Natural killer cell (primary cell): Measurements from ENCODE around the gene ATP8A1. TPM values are rescaled to one million over a fixed set of nuclear protein-coding genes. Genes with fewer than 3 reads are reported as not detected.

Source experiments
- ATAC-seq, 3 donors: fragments of 150-1000 bp in 2 of 3; fragments of 200-7000 bp in 1 of 3; cut with Tn5 transposase; 1 replicate in 1 of 3; 2 replicates in 2 of 3; pipeline ENCODE4 v1.10.0; 2021; ENCODE audit warnings: mild to moderate bottlenecking in 2 of 3, moderate library complexity in 2 of 3
- DNase-seq, 2 donors: peaks; one replicate each; pipeline versions ENCODE4 v3.0.0 to v3.0.0-alpha.2; 2013 to 2021; ENCODE audit warnings: mixed read lengths in 1 of 2
- H3K27ac ChIP-seq: one replicate; pipeline ENCODE4 v1.5.1; 2013; ENCODE audit warnings: mild to moderate bottlenecking, low read length
- H3K27me3 ChIP-seq: one replicate; pipeline ENCODE4 v1.6.1; 2013; ENCODE audit warnings: low read length; ENCODE audit not compliant: control insufficient read depth, insufficient read depth
- H3K36me3 ChIP-seq: one replicate; pipeline ENCODE4 v1.6.1; 2013; ENCODE audit warnings: low read length; ENCODE audit not compliant: control insufficient read depth, insufficient read depth
- H3K4me1 ChIP-seq: one replicate; pipeline ENCODE4 v1.6.1; 2013; ENCODE audit warnings: low read length; ENCODE audit not compliant: control insufficient read depth, insufficient read depth
- H3K4me3 ChIP-seq: one replicate; pipeline ENCODE4 v1.5.1; 2013; ENCODE audit warnings: low read length
- H3K9me3 ChIP-seq: one replicate; pipeline ENCODE4 v1.6.1; 2013; ENCODE audit warnings: low read length; ENCODE audit not compliant: control insufficient read depth, insufficient read depth
- H3K27ac Mint-ChIP-seq, 2 donors: one replicate each; pipeline ENCODE4 v1.8.0; 2022; ENCODE audit warnings: mild to moderate bottlenecking in 2 of 2, mixed read lengths in 2 of 2, moderate library complexity in 1 of 2
- H3K27me3 Mint-ChIP-seq, 2 donors: one replicate each; pipeline ENCODE4 v1.8.0; 2022; ENCODE audit warnings: low read depth in 2 of 2, mixed read lengths in 2 of 2
- H3K36me3 Mint-ChIP-seq: one replicate; pipeline ENCODE4 v1.8.0; 2022; ENCODE audit warnings: mixed read lengths
- H3K4me1 Mint-ChIP-seq, 2 donors: one replicate each; pipeline ENCODE4 v1.8.0; 2022; ENCODE audit warnings: mixed read lengths in 2 of 2
- H3K4me3 Mint-ChIP-seq: one replicate; pipeline ENCODE4 v1.8.0; 2022; ENCODE audit warnings: mild to moderate bottlenecking, moderate library complexity, mixed read lengths
- H3K9me3 Mint-ChIP-seq, 2 donors: one replicate each; pipeline ENCODE4 v1.8.0; 2022; ENCODE audit warnings: mixed read lengths in 2 of 2
- WGBS: methylation state at CpG from one replicate; pipeline ENCODE4 v1.1.7; 2013; ENCODE audit warnings: missing lambda C conversion rate; ENCODE audit not compliant: insufficient coverage; 5-methylcytosine and 5-hydroxymethylcytosine counted together
- intact Hi-C: fragments of 100-400 bp; cut with micrococcal nuclease; formaldehyde crosslinking; loops from one replicate; pipeline ENCODE4 v1.14.2; 2022
- total RNA-seq, 4 donors: library from RNA; stranded (reverse); fragments of 120-200 nt in 1 of 4; gene quantifications; one replicate each; pipeline versions ENCODE4 v1.2.3 to v1.2.4, GENCODE V29; 2013 to 2022
- TF ChIP-seq, protein P1 (sequence below): fragments of 200-600 bp; IDR thresholded peaks from one replicate; pipeline ENCODE4 v1.8.0; 2022; ENCODE audit warnings: antibody characterized with exemption

ATP8A1 gene
- total RNA-seq, 3 donors from 2014 or later (not counting 1 experiment from before 2014, with no cell fraction given), result 84.8 to 156 (median 147) TPM

DNA sequence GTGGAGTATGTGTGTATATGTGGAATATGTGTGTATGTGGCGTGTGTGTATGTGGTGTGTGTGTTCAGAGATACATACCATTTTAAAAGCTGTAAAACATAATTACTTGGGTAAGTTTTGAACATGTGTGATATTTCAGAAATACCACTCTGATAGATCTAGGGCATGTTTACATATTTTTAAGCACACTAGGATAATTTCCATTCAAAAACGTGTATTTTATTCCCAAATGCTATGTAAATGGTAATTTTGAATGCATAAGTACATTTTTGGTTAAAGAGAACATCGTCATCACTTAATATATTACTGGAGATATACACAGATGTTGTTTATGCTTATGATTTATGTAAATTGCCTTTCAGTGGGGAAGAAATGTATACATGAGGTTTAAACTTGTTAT lies 294.3 kb downstream of the ATP8A1 start:
- Histone ChIP-seq H3K27ac (no peak overlapping the region), H3K4me1 (no peaks in the 10 kb centered on the region), H3K9me3 (no peaks in the 10 kb centered on the region), H3K36me3 (no peaks in the 10 kb centered on the region), H3K4me3 (no peak overlapping the region), H3K27me3 (no peaks in the 10 kb centered on the region)
- H3K27ac Mint-ChIP-seq, result no peak overlapping the region
- TF ChIP-seq, protein P1, sequence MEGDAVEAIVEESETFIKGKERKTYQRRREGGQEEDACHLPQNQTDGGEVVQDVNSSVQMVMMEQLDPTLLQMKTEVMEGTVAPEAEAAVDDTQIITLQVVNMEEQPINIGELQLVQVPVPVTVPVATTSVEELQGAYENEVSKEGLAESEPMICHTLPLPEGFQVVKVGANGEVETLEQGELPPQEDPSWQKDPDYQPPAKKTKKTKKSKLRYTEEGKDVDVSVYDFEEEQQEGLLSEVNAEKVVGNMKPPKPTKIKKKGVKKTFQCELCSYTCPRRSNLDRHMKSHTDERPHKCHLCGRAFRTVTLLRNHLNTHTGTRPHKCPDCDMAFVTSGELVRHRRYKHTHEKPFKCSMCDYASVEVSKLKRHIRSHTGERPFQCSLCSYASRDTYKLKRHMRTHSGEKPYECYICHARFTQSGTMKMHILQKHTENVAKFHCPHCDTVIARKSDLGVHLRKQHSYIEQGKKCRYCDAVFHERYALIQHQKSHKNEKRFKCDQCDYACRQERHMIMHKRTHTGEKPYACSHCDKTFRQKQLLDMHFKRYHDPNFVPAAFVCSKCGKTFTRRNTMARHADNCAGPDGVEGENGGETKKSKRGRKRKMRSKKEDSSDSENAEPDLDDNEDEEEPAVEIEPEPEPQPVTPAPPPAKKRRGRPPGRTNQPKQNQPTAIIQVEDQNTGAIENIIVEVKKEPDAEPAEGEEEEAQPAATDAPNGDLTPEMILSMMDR, result no peak
- DNase-seq, result no peak
- peaks cover 14% of the 10 kb centered on the region in 2 donors for H3K27me3 Mint-ChIP-seq
- ATAC-seq, result no peak
- 67% methylated on average over 1 of the region's 3 CpGs for WGBS
- no peak overlapping the region for H3K4me3 Mint-ChIP-seq
- H3K36me3 Mint-ChIP-seq, result no peaks in the 10 kb centered on the region
- no peaks in the 10 kb centered on the region for H3K9me3 Mint-ChIP-seq
- H3K4me1 Mint-ChIP-seq, result no peaks in the 10 kb centered on the region
- intact Hi-C loops, result no loop called here

DNA sequence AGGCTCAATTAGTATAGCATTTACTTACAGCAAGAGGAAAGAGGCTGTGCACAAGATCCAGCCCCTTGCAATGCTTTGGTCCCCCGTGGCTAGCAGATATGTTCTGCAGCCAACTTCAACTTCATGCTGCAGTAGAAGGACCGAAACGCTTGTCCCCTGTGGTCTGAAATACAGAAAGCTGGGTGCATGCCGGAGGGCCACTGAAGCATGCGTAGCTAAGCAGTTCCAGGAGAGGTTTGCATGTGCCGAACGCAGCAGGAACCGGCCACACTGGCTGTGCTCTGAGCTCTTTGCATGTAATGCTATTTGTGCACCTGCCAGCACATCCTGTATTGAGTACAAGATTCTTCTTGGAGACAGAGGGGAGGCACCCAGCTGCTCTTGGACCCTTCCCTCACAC lies 295.4 kb downstream of the ATP8A1 start:
- H3K27me3 ChIP-seq, result no peaks in the 10 kb centered on the region
- Mint-ChIP-seq H3K9me3 (peaks cover 0 to 2% of the 10 kb centered on the region in 2 donors), H3K4me1 (no peaks in the 10 kb centered on the region), H3K36me3 (no peaks in the 10 kb centered on the region), H3K27me3 (peaks cover 14 to 22% of the 10 kb centered on the region in 2 donors), H3K27ac (no peak overlapping the region), H3K4me3 (no peak overlapping the region)
- no peaks in the 10 kb centered on the region for H3K4me1 ChIP-seq
- WGBS, result 92% methylated on average over 8 of the region's 8 CpGs
- H3K4me3 ChIP-seq, result no peak overlapping the region
- no peak overlapping the region for H3K27ac ChIP-seq
- DNase-seq (no peak), ATAC-seq (no peak)
- no peaks in the 10 kb centered on the region for H3K9me3 ChIP-seq
- TF ChIP-seq, protein P1, result no peak
- H3K36me3 ChIP-seq, result no peaks in the 10 kb centered on the region
- intact Hi-C loops, result no loop called here

DNA sequence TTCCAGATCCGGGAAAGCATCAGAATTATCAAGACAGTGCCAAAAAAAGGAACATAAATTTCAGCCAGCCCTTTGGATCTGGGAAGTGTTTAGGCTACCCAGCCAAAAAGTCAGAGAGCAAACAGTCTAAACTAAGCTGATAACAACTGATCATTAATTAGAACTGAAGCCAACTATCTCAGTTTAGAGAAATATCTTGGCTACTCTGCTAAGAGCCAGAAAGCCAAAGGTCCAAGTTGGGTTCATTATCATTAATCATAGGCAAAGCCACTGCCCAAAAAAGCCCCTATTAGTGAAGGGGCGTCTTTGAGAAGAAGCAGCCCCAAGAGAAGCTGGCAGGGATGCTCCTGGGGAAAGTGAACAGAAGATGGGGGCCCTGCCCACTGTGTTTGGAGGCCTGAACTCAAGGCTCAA lies 296.6 kb downstream of the ATP8A1 start:
- peaks cover 0 to 2% of the 10 kb centered on the region in 2 donors for H3K9me3 Mint-ChIP-seq
- Histone ChIP-seq H3K36me3 (no peaks in the 10 kb centered on the region), H3K27me3 (no peaks in the 10 kb centered on the region), H3K9me3 (no peaks in the 10 kb centered on the region), H3K27ac (no peak overlapping the region), H3K4me1 (no peaks in the 10 kb centered on the region), H3K4me3 (no peak overlapping the region)
- ATAC-seq (no peak), DNase-seq (no peak)
- H3K4me1 Mint-ChIP-seq, result no peaks in the 10 kb centered on the region
- H3K36me3 Mint-ChIP-seq, result no peaks in the 10 kb centered on the region
- H3K27ac Mint-ChIP-seq, result no peak overlapping the region
- H3K27me3 Mint-ChIP-seq, result peaks cover 20 to 34% of the 10 kb centered on the region in 2 donors
- intact Hi-C loops, result no loop called here
- TF ChIP-seq, protein P1, result no peak
- H3K4me3 Mint-ChIP-seq, result no peak overlapping the region
- WGBS, result 80% methylated on average over 2 of the region's 2 CpGs

DNA sequence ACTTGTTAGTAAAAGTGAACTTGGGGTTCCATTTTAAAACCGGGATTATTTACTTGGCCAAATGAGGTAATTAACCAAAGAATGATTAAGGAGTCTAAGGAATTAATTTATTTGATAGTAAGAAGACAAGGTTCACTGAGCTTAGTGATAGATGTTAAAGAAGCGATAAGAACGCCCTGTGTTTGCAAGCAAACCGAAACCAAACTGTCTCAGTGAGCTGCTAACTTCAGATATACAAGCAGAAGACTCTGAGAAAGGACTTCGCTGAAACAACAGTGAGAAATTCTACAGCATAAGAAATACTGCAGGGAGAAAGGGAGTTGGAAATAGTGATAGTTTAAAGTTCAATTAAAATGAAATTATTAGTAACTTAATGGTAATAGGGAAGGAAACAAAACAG lies 297.2 kb downstream of the ATP8A1 start:
- peaks cover 23 to 39% of the 10 kb centered on the region in 2 donors for H3K27me3 Mint-ChIP-seq
- H3K9me3 Mint-ChIP-seq, result peaks cover 0 to 2% of the 10 kb centered on the region in 2 donors
- Histone ChIP-seq H3K36me3 (no peaks in the 10 kb centered on the region), H3K4me3 (no peak overlapping the region), H3K4me1 (no peaks in the 10 kb centered on the region), H3K9me3 (no peaks in the 10 kb centered on the region), H3K27me3 (no peaks in the 10 kb centered on the region), H3K27ac (no peak overlapping the region)
- no peak for DNase-seq
- TF ChIP-seq, protein P1, result no peak
- no peaks in the 10 kb centered on the region for H3K36me3 Mint-ChIP-seq
- WGBS, result 82% methylated on average over 4 of the region's 5 CpGs
- H3K4me1 Mint-ChIP-seq, result no peaks in the 10 kb centered on the region
- intact Hi-C loops, result no loop called here
- H3K4me3 Mint-ChIP-seq, result no peak overlapping the region
- H3K27ac Mint-ChIP-seq, result no peak overlapping the region
- no peak for ATAC-seq
